Keratinocyte (primary cell): ENCODE measurements around the gene CHI3L1. TPM values are rescaled to one million over a fixed set of nuclear protein-coding genes. Genes with fewer than 3 reads are reported as not detected.

Experiments
- DNase-seq: peaks from one replicate; pipeline ENCODE4 v3.0.0-alpha.2; 2011; ENCODE audit warnings: low read depth, missing footprints, low spot score
- FAIRE-seq: peaks from 2 replicates; lab custom pipeline; 2011; peaks lifted over from hg19 to GRCh38; lab: Jason Lieb, UNC
- H2AFZ ChIP-seq: 2 replicates; pipeline ENCODE4 v1.6.0; 2012; ENCODE audit warnings: low read length, control low read depth, inconsistent platforms; ENCODE audit not compliant: control insufficient read depth
- H3K27ac ChIP-seq: 2 replicates; pipeline ENCODE4 v1.5.1; 2011; ENCODE audit warnings: low read length; ENCODE audit not compliant: control insufficient read depth, insufficient read depth
- H3K27me3 ChIP-seq: 3 replicates; pipeline ENCODE4 v1.6.0; 2011; ENCODE audit warnings: low read length; ENCODE audit not compliant: control insufficient read depth, insufficient read depth; ENCODE audit errors: extremely low read depth
- H3K36me3 ChIP-seq, 2 experiments: 2 replicates in 1 of 2; 3 replicates in 1 of 2; pipeline ENCODE4 v1.5.1; 2011; ENCODE audit warnings: low read length in 2 of 2, mild to moderate bottlenecking in 1 of 2; ENCODE audit not compliant: control insufficient read depth in 2 of 2, insufficient read depth in 2 of 2; ENCODE audit errors: extremely low read depth in 1 of 2
- H3K4me1 ChIP-seq: 3 replicates; pipeline ENCODE4 v1.5.1; 2011; ENCODE audit warnings: low read length; ENCODE audit not compliant: control insufficient read depth, insufficient read depth; ENCODE audit errors: extremely low read depth
- H3K4me2 ChIP-seq: 3 replicates; pipeline ENCODE4 v1.6.0; 2011; ENCODE audit warnings: low read depth, low read length; ENCODE audit not compliant: control insufficient read depth, insufficient read depth; ENCODE audit errors: extremely low read depth
- H3K4me3 ChIP-seq, 3 experiments: fragments of 200-600 bp in 1 of 3; sonication (generic) in 1 of 3; 2 replicates in 2 of 3; 3 replicates in 1 of 3; pipeline ENCODE4 v1.5.1; 2011 to 2016; ENCODE audit warnings: low read length in 3 of 3, mild to moderate bottlenecking in 3 of 3, control low read depth in 2 of 3, inconsistent platforms in 1 of 3, low read depth in 1 of 3, mixed read lengths in 1 of 3, mixed run types in 1 of 3, moderate library complexity in 1 of 3; ENCODE audit not compliant: control insufficient read depth in 2 of 3, insufficient read depth in 2 of 3; ENCODE audit errors: extremely low read depth in 1 of 3
- H3K79me2 ChIP-seq: 2 replicates; pipeline ENCODE4 v1.6.0; 2012; ENCODE audit warnings: low read length; ENCODE audit not compliant: control insufficient read depth, insufficient read depth
- H3K9ac ChIP-seq: 3 replicates; pipeline ENCODE4 v1.6.0; 2011; ENCODE audit warnings: low read length; ENCODE audit not compliant: control insufficient read depth, insufficient read depth; ENCODE audit errors: extremely low read depth
- H3K9me1 ChIP-seq: 3 replicates; pipeline ENCODE4 v1.6.0; 2011; ENCODE audit warnings: low read length; ENCODE audit not compliant: control insufficient read depth, insufficient read depth; ENCODE audit errors: extremely low read depth
- H3K9me3 ChIP-seq: 2 replicates; pipeline ENCODE4 v1.5.1; 2012; ENCODE audit warnings: low read depth, low read length; ENCODE audit not compliant: control insufficient read depth
- H4K20me1 ChIP-seq: 3 replicates; pipeline ENCODE4 v1.6.0; 2011; ENCODE audit warnings: low read length; ENCODE audit not compliant: control insufficient read depth, insufficient read depth; ENCODE audit errors: extremely low read depth
- EZH2 ChIP-seq: IDR thresholded peaks from one replicate; pipeline ENCODE4 v1.6.1; 2012; ENCODE audit warnings: inconsistent platforms, mild to moderate bottlenecking, low read length, moderate library complexity
- dilution Hi-C: fragments of 300-500 bp; cut with MboI; formaldehyde crosslinking; loops from one replicate; pipeline ENCODE4 v1.7.0; 2020; ENCODE audit warnings: low sequenced_read_pairs; ENCODE audit not compliant: extremely low pct_ligation_motif_present
- polyA plus RNA-seq, 5 experiments: library from polyadenylated mRNA; depleted of rRNA in 3 of 5; stranded (reverse) in 3 of 5; stranded (forward) in 1 of 5; unstranded in 1 of 5; fragments of >200 nt; gene quantifications; 1 replicate in 1 of 5; 2 replicates in 3 of 5; 3 replicates in 1 of 5; pipeline versions ENCODE4 v1.2.1 to v1.2.3, GENCODE V29; 2011 to 2012; ENCODE audit warnings: missing spikeins in 2 of 5, low read depth in 1 of 5, low replicate concordance in 1 of 5
- TF ChIP-seq, protein P1 (sequence below), 3 experiments: IDR thresholded peaks in 1 of 3; conservative IDR thresholded peaks in 1 of 3; optimal IDR thresholded peaks in 1 of 3; 2 replicates in 2 of 3; 3 replicates in 1 of 3; pipeline versions ENCODE3 to v1.5.1; 2011; ENCODE audit warnings: low read length in 3 of 3, mild to moderate bottlenecking in 3 of 3, moderate library complexity in 2 of 3, control low read depth in 1 of 3, inconsistent platforms in 1 of 3; ENCODE audit not compliant: insufficient read depth in 2 of 3; ENCODE audit errors: extremely low read depth in 1 of 3

The CHI3L1 gene
- polyA plus RNA-seq, 1 donor (not counting 4 experiments of a cell fraction or from before 2014, with no cell fraction given) = 0.20 TPM

DNA sequence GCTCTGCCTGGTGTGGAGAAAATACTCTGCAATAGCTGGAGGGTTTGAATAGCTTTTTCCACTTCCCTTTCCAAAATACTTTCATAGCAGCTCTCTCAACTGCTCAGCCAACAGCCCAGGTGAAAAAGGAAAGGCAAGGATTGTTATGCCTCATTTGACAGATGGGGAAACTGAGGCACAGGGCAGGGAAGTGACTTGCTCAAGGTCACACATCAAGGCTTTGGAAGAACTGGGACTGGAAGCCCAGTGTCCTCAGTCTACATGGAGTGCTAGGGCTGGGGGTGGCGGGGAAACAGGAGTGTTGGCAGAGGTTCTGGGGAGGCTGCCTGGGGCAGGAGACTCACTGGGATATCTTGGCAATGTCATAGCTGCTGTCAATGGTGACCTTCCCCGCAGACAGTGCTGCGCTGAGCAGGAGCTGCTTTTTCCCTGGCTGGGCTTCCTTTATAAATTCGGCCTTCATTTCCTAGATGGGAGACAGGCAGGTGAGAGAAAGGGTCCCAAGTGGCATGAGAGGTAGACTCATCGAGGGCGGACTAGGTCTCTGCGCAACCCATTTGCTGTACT lies 4.0 kb downstream of the CHI3L1 start:
- Histone ChIP-seq H3K9me3 (no peaks in the 10 kb centered on the region), H2AFZ (no peak overlapping the region), H3K9me1 (no peaks in the 10 kb centered on the region), H3K79me2 (no peaks in the 10 kb centered on the region), H3K27ac (no peak overlapping the region), H3K4me3 (no peak overlapping the region), H3K4me1 (no peaks in the 10 kb centered on the region), H4K20me1 (no peaks in the 10 kb centered on the region), H3K36me3 (no peaks in the 10 kb centered on the region), H3K27me3 (peaks cover 6% of the 10 kb centered on the region), H3K4me2 (no peak overlapping the region), H3K9ac (no peak overlapping the region)
- FAIRE-seq (no peak), DNase-seq (no peak)
- TF ChIP-seq EZH2 = no peak
- TF ChIP-seq, protein P1, sequence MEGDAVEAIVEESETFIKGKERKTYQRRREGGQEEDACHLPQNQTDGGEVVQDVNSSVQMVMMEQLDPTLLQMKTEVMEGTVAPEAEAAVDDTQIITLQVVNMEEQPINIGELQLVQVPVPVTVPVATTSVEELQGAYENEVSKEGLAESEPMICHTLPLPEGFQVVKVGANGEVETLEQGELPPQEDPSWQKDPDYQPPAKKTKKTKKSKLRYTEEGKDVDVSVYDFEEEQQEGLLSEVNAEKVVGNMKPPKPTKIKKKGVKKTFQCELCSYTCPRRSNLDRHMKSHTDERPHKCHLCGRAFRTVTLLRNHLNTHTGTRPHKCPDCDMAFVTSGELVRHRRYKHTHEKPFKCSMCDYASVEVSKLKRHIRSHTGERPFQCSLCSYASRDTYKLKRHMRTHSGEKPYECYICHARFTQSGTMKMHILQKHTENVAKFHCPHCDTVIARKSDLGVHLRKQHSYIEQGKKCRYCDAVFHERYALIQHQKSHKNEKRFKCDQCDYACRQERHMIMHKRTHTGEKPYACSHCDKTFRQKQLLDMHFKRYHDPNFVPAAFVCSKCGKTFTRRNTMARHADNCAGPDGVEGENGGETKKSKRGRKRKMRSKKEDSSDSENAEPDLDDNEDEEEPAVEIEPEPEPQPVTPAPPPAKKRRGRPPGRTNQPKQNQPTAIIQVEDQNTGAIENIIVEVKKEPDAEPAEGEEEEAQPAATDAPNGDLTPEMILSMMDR (optimal IDR thresholded peaks at IDR 0.05 in 1 of 3, IDR thresholded peaks at IDR 0.05 in 1 of 3, conservative IDR thresholded peaks at IDR 0.05 in 1 of 3; ENCODE audit: extremely low read depth in 1 of 3, insufficient read depth in 2 of 3, low read length in 3 of 3) = no peak
- dilution Hi-C loops = no loop called here

DNA sequence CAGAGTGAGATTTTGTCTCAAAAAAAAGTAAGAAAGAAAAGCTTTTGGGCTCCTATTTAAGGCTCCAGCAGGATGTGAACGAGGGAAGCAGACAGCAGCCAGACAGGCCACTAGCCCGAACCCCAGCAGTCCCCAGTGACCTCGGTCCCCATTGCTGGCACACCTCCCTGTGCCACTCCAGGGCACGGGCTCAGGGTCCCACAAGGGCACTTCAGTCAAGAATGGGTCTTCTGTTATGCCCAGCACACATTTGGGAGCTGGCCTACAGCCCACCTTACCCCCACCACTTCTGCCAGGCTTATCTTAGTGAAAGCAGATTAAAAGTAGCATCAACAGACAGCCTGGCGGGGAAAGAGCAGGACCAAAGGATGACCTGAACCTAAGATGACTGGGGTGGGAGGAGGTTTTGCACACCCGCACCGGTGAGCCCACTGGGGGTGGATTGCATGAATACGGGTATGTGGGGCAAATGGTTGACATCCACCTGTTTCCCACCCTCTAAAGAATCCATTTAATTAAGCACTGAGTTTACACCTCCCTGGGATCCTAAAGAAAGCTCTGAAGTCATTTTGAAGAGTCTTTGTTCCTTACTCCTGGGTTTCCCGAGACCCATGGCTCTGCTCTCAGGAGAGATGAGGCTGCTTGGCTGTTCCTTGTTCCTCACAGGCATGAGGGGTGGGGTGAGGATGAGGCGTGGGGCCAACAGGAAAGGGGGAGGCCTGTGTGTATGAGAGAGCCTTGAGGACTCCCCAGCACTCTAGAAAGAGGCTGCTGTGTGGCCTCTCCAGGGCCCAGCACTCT lies 4.7 kb downstream of the CHI3L1 start:
- H3K9me1 ChIP-seq = no peaks in the 10 kb centered on the region
- no peaks in the 10 kb centered on the region for H3K79me2 ChIP-seq
- no peak overlapping the region for H3K9ac ChIP-seq
- H4K20me1 ChIP-seq = no peaks in the 10 kb centered on the region
- TF ChIP-seq EZH2 = no peak
- TF ChIP-seq, protein P1 (optimal IDR thresholded peaks at IDR 0.05 in 1 of 3, IDR thresholded peaks at IDR 0.05 in 1 of 3, conservative IDR thresholded peaks at IDR 0.05 in 1 of 3; ENCODE audit: extremely low read depth in 1 of 3, insufficient read depth in 2 of 3, low read length in 3 of 3) = no peak
- no peak overlapping the region for H3K4me3 ChIP-seq
- H3K9me3 ChIP-seq = no peaks in the 10 kb centered on the region
- no peak overlapping the region for H3K27ac ChIP-seq
- no peaks in the 10 kb centered on the region for H3K4me1 ChIP-seq
- peaks cover 6% of the 10 kb centered on the region for H3K27me3 ChIP-seq
- dilution Hi-C loops = no loop called here
- no peak for FAIRE-seq
- H3K36me3 ChIP-seq = no peaks in the 10 kb centered on the region
- no peak overlapping the region for H3K4me2 ChIP-seq
- DNase-seq = no peak
- no peak overlapping the region for H2AFZ ChIP-seq
